IMR-90 (cell line): ENCODE measurements around the gene NFIA. TPM values are rescaled to one million over a fixed set of nuclear protein-coding genes. Genes with fewer than 3 reads are reported as not detected.

Experiments
- ATAC-seq: fragments of 200-7000 bp; cut with Tn5 transposase; 2 replicates; pipeline ENCODE4 v1.9.1; 2020; ENCODE audit warnings: low read depth, mild to moderate bottlenecking, moderate library complexity
- BruUV-seq: library from RNA; stranded (reverse); fragments of 400-500 nt; replicated peaks from 2 replicates; lab custom pipeline; 2021; lab: Mats Ljungman, UMichigan
- CTCF ChIA-PET: fragments of 300-600 bp; formaldehyde crosslinking; extraction: SDS; loops from one replicate; lab custom pipeline; 2021; ENCODE audit warnings: antibody characterized with exemption; lab: Yijun Ruan, JAX
- POLR2A ChIA-PET: fragments of 300-600 bp; sonication (Branson Sonifier 250); formaldehyde crosslinking; loops from one replicate; lab custom pipeline; 2022; ENCODE audit warnings: antibody characterized with exemption; ENCODE audit not compliant: unreplicated experiment; lab: Charles Lee
- DNase-seq: peaks from one replicate; pipeline ENCODE4 v3.0.0; 2013
- H2AFZ ChIP-seq: replicated peaks from 2 replicates; pipeline ENCODE3; 2013; ENCODE audit warnings: low read length, mild to moderate bottlenecking; ENCODE audit not compliant: poor library complexity
- H2AK5ac ChIP-seq: 2 replicates; pipeline ENCODE4 v1.6.1; 2013; ENCODE audit warnings: low read depth, low read length, inconsistent platforms
- H2AK9ac ChIP-seq: replicated peaks from 2 replicates; pipeline ENCODE3; 2013; ENCODE audit warnings: mild to moderate bottlenecking, low read depth, low read length, moderate library complexity; ENCODE audit not compliant: poor library complexity
- H2BK120ac ChIP-seq: 2 replicates; pipeline ENCODE4 v1.6.1; 2013; ENCODE audit warnings: low read depth, low read length, inconsistent platforms
- H2BK15ac ChIP-seq: 3 replicates; pipeline ENCODE4 v1.6.1; 2013; ENCODE audit warnings: low read depth, low read length, inconsistent platforms
- H2BK20ac ChIP-seq: 2 replicates; pipeline ENCODE4 v1.6.1; 2013; ENCODE audit warnings: low read depth, mild to moderate bottlenecking, inconsistent platforms, low read length, moderate library complexity
- H2BK5ac ChIP-seq: 2 replicates; pipeline ENCODE4 v1.6.1; 2013; ENCODE audit warnings: mild to moderate bottlenecking, low read depth, low read length, inconsistent platforms; ENCODE audit not compliant: poor library complexity, severe bottlenecking
- H3K14ac ChIP-seq: replicated peaks from 2 replicates; pipeline ENCODE4 v1.6.1; 2013; ENCODE audit warnings: low read depth, low read length, inconsistent platforms
- H3K18ac ChIP-seq: 2 replicates; pipeline ENCODE4 v1.6.1; 2013; ENCODE audit warnings: low read depth, low read length, control low read depth
- H3K23ac ChIP-seq: 2 replicates; pipeline ENCODE4 v1.6.1; 2013; ENCODE audit warnings: low read depth, low read length, inconsistent platforms
- H3K27ac ChIP-seq: 2 replicates; pipeline ENCODE4 v1.5.1; 2013; ENCODE audit warnings: mild to moderate bottlenecking, control low read depth, low read length; ENCODE audit not compliant: insufficient read depth
- H3K27me3 ChIP-seq: 2 replicates; pipeline ENCODE4 v1.6.1; 2013; ENCODE audit warnings: low read length; ENCODE audit not compliant: control insufficient read depth, insufficient read depth
- H3K36me3 ChIP-seq: 2 replicates; pipeline ENCODE4 v1.6.1; 2013; ENCODE audit warnings: low read length, mixed read lengths; ENCODE audit not compliant: control insufficient read depth, insufficient read depth
- H3K4ac ChIP-seq: 2 replicates; pipeline ENCODE4 v1.6.1; 2013; ENCODE audit warnings: low read depth, low read length, inconsistent platforms
- H3K4me1 ChIP-seq: 2 replicates; pipeline ENCODE4 v1.6.1; 2013; ENCODE audit warnings: low read length, mixed read lengths; ENCODE audit not compliant: control insufficient read depth, insufficient read depth
- H3K4me2 ChIP-seq: 2 replicates; pipeline ENCODE4 v1.6.1; 2013; ENCODE audit warnings: low read depth, mild to moderate bottlenecking, control low read depth, low read length, moderate library complexity
- H3K4me3 ChIP-seq: 2 replicates; pipeline ENCODE4 v1.5.1; 2013; ENCODE audit warnings: low read depth, mild to moderate bottlenecking, control low read depth, low read length, moderate library complexity; ENCODE audit not compliant: insufficient read depth
- H3K56ac ChIP-seq: 2 replicates; pipeline ENCODE4 v1.6.1; 2013; ENCODE audit warnings: low read length, inconsistent platforms; ENCODE audit not compliant: insufficient read depth; ENCODE audit errors: extremely low read depth
- H3K79me1 ChIP-seq, 2 experiments: 2 replicates each; pipeline ENCODE4 v1.6.1; 2013; ENCODE audit warnings: low read length in 2 of 2, inconsistent platforms in 1 of 2, low read depth in 1 of 2
- H3K9ac ChIP-seq: 2 replicates; pipeline ENCODE4 v1.6.1; 2013; ENCODE audit warnings: low read depth, low read length, control low read depth
- H3K9me1 ChIP-seq: 2 replicates; pipeline ENCODE4 v1.6.1; 2013; ENCODE audit warnings: low read length, inconsistent platforms; ENCODE audit not compliant: insufficient read depth
- H3K9me3 ChIP-seq: 2 replicates; pipeline ENCODE4 v1.6.1; 2013; ENCODE audit warnings: low read length; ENCODE audit not compliant: control insufficient read depth, insufficient read depth
- H4K20me1 ChIP-seq: 2 replicates; pipeline ENCODE4 v1.6.1; 2013; ENCODE audit warnings: low read length, inconsistent platforms; ENCODE audit not compliant: insufficient read depth
- H4K5ac ChIP-seq: 2 replicates; pipeline ENCODE4 v1.6.1; 2013; ENCODE audit warnings: mild to moderate bottlenecking, low read depth, low read length, control low read depth
- H4K8ac ChIP-seq, 2 experiments: 2 replicates each; pipeline ENCODE4 v1.6.1; 2013; ENCODE audit warnings: low read depth in 2 of 2, low read length in 2 of 2, control low read depth in 1 of 2, inconsistent platforms in 1 of 2
- H4K91ac ChIP-seq: 2 replicates; pipeline ENCODE4 v1.6.1; 2013; ENCODE audit warnings: low read depth, low read length, inconsistent platforms; ENCODE audit not compliant: insufficient read depth
- CEBPB ChIP-seq: IDR thresholded peaks from 2 replicates; pipeline ENCODE4 v1.6.1; 2012; ENCODE audit warnings: low read depth, low read length, improper control_type of control experiment
- FOS ChIP-seq: fragments of 150-350 bp; IDR thresholded peaks from 2 replicates; pipeline ENCODE4 v1.6.1; 2016; ENCODE audit warnings: low read depth, low read length
- MAFK ChIP-seq: IDR thresholded peaks from 2 replicates; pipeline ENCODE4 v1.6.1; 2012; ENCODE audit warnings: low read depth, low read length, improper control_type of control experiment
- MAZ ChIP-seq: IDR thresholded peaks from 2 replicates; pipeline ENCODE4 v1.6.1; 2012; ENCODE audit warnings: low read depth, mild to moderate bottlenecking, low read length, improper control_type of control experiment, moderate library complexity, borderline replicate concordance
- RCOR1 ChIP-seq: IDR thresholded peaks from 2 replicates; pipeline ENCODE4 v1.6.1; 2012; ENCODE audit warnings: mild to moderate bottlenecking, low read length, improper control_type of control experiment; ENCODE audit not compliant: insufficient replicate concordance
- RFX5 ChIP-seq: IDR thresholded peaks from 2 replicates; pipeline ENCODE4 v1.8.0; 2012; ENCODE audit warnings: low read depth, mild to moderate bottlenecking, low read length, moderate library complexity
- USF2 ChIP-seq: fragments of 150-350 bp; IDR thresholded peaks from 2 replicates; pipeline ENCODE4 v1.6.1; 2017; ENCODE audit warnings: mild to moderate bottlenecking, antibody characterized with exemption, low read length, low read depth
- WGBS, 2 experiments: methylation state at CpG; one replicate each; pipeline versions ENCODE4 v1.1.5 to v1.1.7; 2013; ENCODE audit warnings: missing lambda C conversion rate in 2 of 2; ENCODE audit not compliant: insufficient read length in 1 of 2; ENCODE audit errors: extremely low coverage in 2 of 2; 5-methylcytosine and 5-hydroxymethylcytosine counted together
- dilution Hi-C: fragments of 300-500 bp; cut with HindIII; formaldehyde crosslinking; loops from one replicate; pipeline ENCODE4 v1.14.3; 2018; ENCODE audit warnings: low sequenced_read_pairs; ENCODE audit not compliant: unreplicated experiment
- in situ Hi-C: fragments of 300-500 bp; cut with MboI; formaldehyde crosslinking; loops from 3 replicates; pipeline ENCODE4 v1.14.3; 2019; ENCODE audit warnings: low sequenced_read_pairs, inconsistent platforms, mixed read lengths
- intact Hi-C: fragments of 100-400 bp; cut with micrococcal nuclease; formaldehyde crosslinking; loops from 2 replicates; pipeline ENCODE4 v1.10.0; 2022
- polyA plus RNA-seq, 3 experiments: library from polyadenylated mRNA; depleted of rRNA; stranded (reverse); fragments of >200 nt; gene quantifications; 2 replicates each; pipeline ENCODE4 v1.2.3, GENCODE V29; 2012; ENCODE audit warnings: low replicate concordance in 1 of 3
- total RNA-seq: library from RNA; depleted of rRNA; stranded (reverse); fragments of >200 nt; gene quantifications from 2 replicates; pipeline ENCODE4 v1.2.3, GENCODE V29; 2012

NFIA gene
- total and polyA plus RNA-seq, 2 of the 4 experiments (the other 2 are of a cell fraction), result 1.6 to 2.2 TPM

- Histone ChIP-seq H4K5ac (no peak overlapping the region), H3K27me3 (no peaks in the 10 kb centered on the region), H3K4me2 (no peak overlapping the region), H3K56ac (no peak overlapping the region), H4K91ac (no peak overlapping the region), H3K23ac (no peak overlapping the region), H3K9ac (no peak overlapping the region), H3K4ac (no peak overlapping the region), H2BK120ac (no peak overlapping the region), H3K4me3 (no peak overlapping the region), H3K14ac (no peak overlapping the region), H2BK15ac (no peak overlapping the region), H3K27ac (no peak overlapping the region), H3K9me1 (no peaks in the 10 kb centered on the region), H3K79me1 (no peaks in the 10 kb centered on the region), H2AK5ac (no peak overlapping the region), H3K18ac (no peak overlapping the region), H3K9me3 (no peaks in the 10 kb centered on the region; the same call in 1 of the 2 replicates), H2AK9ac (no peak overlapping the region), H2BK5ac (no peak overlapping the region), H4K20me1 (no peaks in the 10 kb centered on the region), H2BK20ac (no peak overlapping the region), H3K36me3 (no peaks in the 10 kb centered on the region), H2AFZ (no peak overlapping the region), H3K4me1 (no peaks in the 10 kb centered on the region), H4K8ac (no peak overlapping the region)
- intact Hi-C loops, result no loop called here
- dilution Hi-C loops, result no loop called here
- BruUV-seq, result no TSS peak
- in situ Hi-C loops, result no loop called here
- ChIA-PET POLR2A (no interaction called here), CTCF (no interaction called here)
- DNase-seq, result no peak
- no peak for ATAC-seq
- TF ChIP-seq CEBPB (no peak), USF2 (no peak), RFX5 (no peak), MAZ (no peak), MAFK (no peak), RCOR1 (no peak), FOS (no peak)
- WGBS, 2 experiments, result no CpG with 5 or more reads among the region's 3 CpGs
Measured at GRCh38 chr1:61389194-61389925, 307.0 kb downstream of the NFIA start.
